HG02763 (cell line): Measurements from ENCODE around the gene FOXG1.

Experiments used
- ATAC-seq: cut with Tn5 transposase; IDR thresholded peaks from one replicate; pipeline ENCODE4 v1.9.1; 2021; ENCODE audit warnings: mild to moderate bottlenecking, moderate library complexity; ENCODE audit not compliant: unreplicated experiment

FOXG1 gene

GRCh38 chr14:28774764-28775735 is 8.5 kb downstream of the FOXG1 start:
- no peak for ATAC-seq

GRCh38 chr14:28776482-28777266 is 10.1 kb downstream of the FOXG1 start:
- no peak for ATAC-seq

GRCh38 chr14:28777471-28778137 is 11.0 kb downstream of the FOXG1 start:
- no peak for ATAC-seq

- ATAC-seq: no peak
These were observed 11.8 kb downstream of the FOXG1 start for GRCh38 chr14:28778138-28779117.

GRCh38 chr14:28779456-28779855 is 12.9 kb downstream of the FOXG1 start:
- no peak for ATAC-seq

GRCh38 chr14:28780843-28781820 is 14.5 kb downstream of the FOXG1 start:
- no peak for ATAC-seq

- ATAC-seq: no peak
These were observed 15.7 kb downstream of the FOXG1 start for GRCh38 chr14:28782301-28782700.

- no peak for ATAC-seq
These were observed 17.1 kb downstream of the FOXG1 start for GRCh38 chr14:28783664-28784063.

GRCh38 chr14:28784096-28785048 is 17.8 kb downstream of the FOXG1 start:
- ATAC-seq: no peak

GRCh38 chr14:28785096-28785952 is 18.7 kb downstream of the FOXG1 start:
- no peak for ATAC-seq

GRCh38 chr14:28807518-28807917 is 40.9 kb downstream of the FOXG1 start:
- no peak for ATAC-seq

GRCh38 chr14:28813810-28814209 is 47.2 kb downstream of the FOXG1 start:
- ATAC-seq: no peak
